Stimulated activated CD8-positive, alpha-beta memory T cell treated with anti-CD3 and anti-CD28 coated beads, Interleukin-2, amount 100 ng/mL, for 48 hours (primary cell): ENCODE measurements around the gene BACE2.
"Not testable (repeated sequence)": the region's sequence is repeated elsewhere in the genome, so short reads cannot be mapped to it uniquely, and the experiment has no call there.

Experiments
- DNase-seq, 2 donors: peaks; one replicate each; pipeline ENCODE4 v3.0.0-alpha.2; 2020; ENCODE audit warnings: low read depth in 2 of 2

Gene BACE2

DNA sequence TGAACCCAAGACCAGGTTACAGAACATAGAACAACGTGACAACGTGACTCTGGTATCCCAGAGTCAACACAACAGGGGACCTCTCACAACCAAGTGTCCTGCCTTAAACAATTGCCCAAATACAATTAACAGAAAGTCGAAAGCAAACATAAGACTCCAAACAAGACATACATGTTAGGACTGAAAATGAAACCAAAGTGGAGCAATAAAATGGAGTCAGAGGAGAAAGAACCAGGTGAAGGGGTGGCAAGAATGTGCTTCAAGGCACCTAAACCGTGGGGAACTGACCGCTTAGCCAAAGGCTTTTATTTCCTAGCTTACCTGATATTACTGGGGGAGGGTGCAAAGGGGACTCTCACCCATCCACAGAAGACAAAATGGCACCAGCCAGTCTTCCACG lies 17.8 kb downstream of the BACE2 start:
- no peak for DNase-seq

DNA sequence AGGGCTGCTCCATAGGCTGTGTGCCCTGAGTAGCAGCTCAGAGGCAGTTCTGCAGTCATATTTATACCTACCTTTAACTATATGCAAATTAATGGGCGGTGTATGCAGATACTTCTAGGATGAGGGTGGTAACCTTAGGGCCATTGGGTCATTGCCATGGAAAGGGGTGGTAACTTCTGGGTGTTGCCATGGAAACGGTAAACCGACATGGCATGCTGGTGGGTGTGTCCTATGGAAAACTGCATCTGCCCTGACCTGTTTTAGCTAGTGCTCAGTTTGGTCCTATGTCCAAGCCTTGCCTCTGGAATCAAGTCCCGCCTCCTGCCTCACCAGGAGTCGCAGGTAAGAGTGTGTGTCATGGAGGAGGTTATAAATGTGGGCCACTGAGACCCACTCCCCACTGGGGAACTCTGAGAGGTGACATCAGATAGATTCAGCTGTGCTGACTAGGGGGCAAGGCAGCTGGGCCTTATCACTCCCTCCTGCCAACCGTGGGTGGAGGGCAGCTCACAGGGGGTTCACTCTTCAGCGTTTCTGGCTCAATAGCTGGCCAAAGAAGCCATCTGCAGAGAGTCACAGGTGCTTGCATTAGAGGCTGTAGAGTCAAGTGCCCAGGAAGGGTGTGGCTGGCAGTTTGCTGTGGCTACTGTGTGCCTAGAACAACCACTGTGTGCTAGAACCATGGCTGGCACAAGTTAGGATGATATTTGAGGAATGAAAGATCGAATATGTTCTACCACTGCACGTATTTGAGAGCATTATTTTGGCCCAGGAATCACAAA lies 19.0 kb downstream of the BACE2 start:
- DNase-seq, result no peak

DNA sequence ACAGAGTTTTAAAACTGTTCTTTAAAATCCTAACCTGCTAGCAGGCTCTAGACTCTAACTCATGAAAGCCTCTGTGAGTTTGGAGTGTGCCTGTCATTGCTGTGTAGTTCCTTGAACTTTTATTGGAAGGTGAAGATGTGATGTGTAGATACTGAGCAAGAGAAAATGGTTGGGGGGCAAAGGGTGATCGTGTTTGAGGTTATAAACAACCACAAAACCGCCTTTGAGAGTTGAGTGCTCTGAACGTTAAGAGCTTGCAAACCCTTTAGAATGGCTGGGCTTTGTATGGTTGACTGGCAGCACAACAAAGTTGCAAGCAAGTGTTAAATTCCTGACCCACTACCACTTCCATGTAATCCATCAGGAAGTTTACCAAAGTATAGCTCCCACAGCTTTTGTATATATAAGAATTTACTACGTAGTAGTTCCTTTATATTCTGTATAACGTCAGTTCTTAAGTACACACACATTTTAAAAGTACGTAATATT lies 19.6 kb downstream of the BACE2 start:
- no peak for DNase-seq

DNA sequence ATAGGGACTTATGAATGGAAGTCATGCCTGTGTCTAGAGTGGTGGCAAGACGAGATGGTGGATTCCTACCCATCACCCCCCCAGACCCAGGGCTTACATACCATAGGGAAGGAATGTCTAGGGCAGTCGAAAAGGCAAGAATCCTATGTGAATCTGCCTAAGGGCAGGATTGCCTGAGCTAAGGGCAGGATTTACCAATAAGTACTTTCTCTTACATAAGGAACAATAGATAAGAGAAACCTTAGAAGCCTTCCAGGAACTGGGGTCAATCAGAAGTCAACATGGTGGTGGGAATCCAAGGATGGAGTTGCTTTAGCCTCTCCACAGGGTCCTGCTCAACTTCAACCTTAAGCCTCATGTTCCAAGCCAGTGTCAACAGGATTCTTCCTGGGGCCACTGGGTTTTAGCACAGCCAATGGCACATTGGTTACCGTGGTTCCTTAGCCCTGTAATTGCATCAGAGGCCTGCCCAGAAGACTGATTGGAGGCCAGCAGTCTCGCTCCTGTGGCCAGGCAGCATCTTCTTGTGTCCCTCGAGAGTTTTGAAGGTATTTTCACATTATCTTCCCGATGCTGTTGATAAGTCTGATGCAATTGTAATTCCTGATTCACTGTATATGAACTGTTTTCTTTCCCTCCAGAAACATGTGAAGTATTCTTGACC lies 20.7 kb downstream of the BACE2 start:
- no peak for DNase-seq

DNA sequence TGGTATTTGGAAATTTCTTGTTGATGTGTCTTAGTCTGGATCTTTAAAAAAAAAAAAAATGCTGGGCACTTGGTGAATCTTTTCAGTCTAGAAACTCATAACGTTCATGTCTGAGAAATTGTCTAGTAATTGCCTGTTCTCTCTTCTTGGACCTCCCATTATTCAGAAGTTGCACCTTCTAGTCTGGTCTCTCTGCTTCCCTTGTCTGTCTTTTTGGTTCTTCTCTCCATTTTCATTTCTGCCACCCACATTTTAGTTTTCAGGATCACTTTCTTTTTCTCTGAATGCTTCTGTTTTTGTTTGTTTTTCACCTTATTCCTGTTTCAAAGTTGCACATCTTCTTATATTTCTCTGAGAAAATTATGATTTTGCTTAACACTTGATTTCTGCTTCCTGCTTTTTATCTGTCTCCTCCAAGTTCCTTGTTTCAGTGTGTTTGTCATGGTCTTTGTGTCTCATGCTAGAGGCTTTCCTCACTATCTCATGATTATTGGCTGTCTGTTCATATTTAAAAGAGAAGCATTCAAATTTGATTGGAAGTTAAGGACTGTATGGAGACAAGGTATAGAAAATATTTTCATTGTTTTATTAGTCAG lies 21.3 kb downstream of the BACE2 start:
- DNase-seq, result no peak

DNA sequence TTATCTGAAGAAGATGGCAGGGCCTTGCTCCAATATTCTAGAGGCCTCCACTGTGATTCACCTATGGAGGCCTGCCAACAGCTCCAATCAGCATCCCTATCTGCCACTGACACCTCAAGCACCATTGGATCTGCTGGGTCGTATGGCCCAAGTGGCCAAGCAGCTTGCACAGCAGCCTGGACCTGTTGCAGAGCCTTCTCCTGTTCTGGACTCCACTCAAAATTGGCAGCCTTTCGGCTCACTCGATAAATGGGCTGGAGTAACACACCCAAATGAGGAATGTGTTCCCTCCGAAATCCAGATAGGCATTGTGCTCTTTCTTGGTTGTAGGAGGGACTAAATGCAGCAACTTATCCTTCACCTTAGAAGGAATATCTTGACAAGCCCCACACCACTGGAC lies 24.6 kb downstream of the BACE2 start:
- not testable (repeated sequence) for DNase-seq

DNA sequence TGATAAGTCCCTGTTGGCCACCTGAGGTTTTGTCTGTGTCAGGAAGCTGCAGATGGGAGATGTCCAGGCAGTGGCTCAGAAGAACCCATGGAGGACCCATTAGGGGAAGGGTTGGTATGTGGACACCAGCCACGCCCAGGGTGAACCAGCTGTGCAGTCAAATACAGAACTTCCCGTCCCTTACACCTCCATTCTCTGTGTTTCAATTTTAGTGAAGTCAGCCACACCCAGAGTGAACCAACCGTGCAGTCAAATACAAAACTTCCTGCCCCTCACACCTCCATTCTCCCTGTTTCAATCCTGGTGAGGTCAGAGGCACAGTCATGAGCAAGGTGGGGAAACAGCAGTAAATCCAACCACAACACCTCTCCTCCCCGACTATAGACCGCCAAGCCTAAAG lies 27.4 kb downstream of the BACE2 start:
- no peak for DNase-seq

DNA sequence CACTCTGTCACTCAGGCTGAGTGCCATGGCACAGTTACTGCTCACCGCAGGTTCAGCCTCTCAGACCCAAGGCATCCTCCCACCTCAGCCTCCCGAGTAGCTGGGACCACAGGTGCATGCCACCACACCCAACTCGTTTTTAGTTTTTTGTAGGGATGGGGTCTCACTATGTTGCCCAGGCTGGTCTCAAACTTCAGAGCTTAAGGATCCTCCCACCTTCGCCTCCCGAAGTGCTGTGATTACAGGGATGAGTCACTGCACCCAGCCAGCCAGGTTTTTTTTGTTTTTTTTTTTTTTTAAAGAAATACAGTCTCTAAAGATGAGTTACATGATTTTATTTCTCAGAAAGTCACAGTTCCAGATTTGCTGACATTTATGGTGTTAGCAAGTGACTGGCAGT lies 29.0 kb downstream of the BACE2 start:
- DNase-seq, result no peak

DNA sequence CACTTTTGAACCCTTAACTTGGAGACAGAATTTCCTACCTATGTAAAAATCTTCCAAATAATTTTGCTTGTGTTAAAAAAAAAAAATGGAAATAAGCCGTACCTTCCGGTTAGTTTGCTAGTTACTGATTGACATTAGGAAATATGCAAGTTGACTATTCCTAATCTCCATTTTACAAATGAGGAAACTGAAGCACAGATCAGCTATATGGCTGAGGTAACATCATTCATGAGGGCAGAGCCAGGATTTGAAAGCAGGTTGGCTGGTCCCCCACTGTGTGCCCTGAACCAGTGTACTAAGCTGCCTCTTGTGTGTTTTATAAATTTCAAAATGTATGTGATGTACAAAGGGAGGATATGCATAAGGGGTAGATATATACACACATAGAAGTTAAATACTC lies 29.6 kb downstream of the BACE2 start:
- DNase-seq, result no peak

DNA sequence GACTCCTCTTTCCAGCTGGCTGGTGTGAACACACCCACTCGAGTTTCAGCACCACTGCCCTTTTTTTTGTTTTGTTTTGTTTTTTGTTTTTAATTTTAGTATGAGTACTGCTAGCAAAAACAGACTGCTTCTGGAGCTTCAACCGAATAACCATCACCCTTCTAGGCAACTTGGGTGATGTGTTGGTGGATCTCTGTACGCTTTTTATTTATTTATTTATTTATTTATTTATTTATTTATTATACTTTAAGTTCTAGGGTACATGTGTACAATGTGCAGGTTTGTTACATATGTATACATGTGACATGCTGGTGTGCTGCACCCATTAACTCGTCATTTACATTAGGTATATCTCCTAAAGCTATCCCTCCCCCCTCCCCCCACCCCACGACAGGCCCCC lies 30.7 kb downstream of the BACE2 start:
- DNase-seq, result not testable (repeated sequence)

DNA sequence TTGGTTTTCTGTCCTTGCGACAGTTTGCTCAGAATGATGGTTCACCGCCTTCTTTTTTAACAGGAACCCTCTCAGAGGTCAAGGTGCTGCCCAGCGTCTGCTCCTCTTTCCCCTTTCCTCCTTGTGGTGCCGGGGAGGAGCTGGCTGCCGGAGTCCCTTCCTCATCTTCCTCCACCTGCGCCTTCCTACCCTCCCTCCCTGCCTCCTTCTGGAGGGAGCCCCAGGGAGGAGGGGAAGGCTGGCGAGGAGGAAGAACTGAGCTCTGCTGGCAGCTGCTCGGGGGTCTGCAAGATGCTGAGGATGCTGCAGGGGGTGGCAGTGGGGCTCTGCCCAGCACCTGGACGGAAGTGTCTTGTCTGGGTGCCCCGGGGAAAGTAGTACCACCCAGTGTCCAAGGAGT lies 31.2 kb downstream of the BACE2 start:
- no peak for DNase-seq

DNA sequence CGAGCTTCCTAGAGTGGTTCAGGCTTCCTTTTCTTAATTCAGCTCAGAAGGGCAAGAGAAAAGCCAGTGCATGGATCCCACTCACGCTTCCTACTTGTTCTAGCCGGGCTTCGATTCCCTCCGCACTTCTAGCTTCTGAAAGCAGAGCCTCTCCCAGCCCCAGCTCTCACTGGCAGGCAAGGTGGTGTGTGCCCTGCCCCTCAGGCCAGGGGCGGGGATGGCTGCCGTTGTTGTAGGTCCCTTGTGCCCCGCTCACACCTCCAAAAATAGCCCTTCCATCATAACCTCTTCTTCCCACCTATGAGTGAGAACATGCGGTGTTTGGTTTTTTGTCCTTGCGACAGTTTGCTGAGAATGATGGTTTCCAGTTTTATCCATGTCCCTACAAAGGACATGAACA lies 31.6 kb downstream of the BACE2 start:
- no peak for DNase-seq

DNA sequence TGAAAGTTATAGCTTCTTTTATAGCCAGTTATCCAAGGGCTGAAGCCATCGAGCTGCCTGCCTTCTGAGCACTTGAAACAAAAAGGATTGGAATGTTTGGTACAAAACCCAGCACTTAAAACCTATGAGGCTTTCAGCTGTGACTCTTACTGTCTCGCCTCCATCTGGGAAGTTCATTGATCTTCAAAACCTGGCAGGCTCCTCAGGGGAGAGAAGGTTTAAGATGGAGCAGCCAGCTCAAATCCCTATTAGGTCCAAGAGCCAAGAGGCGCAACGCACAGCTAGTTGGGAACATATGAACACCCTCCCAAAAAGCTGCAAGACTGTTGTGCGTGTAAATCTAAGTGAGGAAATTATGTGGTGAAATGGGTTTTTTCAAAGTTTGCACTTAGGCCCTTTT lies 33.4 kb downstream of the BACE2 start:
- no peak for DNase-seq

DNA sequence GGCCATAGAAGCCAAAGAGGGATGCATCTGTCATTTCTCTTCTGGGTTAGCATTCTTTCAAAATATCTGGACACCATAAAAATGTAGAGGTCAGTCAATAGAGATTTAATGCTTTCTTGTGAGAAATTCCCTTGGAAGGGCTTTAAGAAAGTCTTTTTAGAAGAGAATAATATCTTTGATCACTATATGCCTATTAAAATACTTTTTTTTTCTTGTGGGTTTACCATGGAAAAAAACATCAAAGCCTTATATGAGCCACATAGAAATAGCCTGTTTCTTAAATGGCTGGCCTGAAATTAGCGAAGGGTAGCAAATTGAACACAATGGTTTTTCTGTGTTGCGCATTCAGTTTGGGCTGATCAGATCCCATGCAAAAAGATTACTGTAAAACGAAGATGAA lies 36.8 kb downstream of the BACE2 start:
- DNase-seq, result no peak

DNA sequence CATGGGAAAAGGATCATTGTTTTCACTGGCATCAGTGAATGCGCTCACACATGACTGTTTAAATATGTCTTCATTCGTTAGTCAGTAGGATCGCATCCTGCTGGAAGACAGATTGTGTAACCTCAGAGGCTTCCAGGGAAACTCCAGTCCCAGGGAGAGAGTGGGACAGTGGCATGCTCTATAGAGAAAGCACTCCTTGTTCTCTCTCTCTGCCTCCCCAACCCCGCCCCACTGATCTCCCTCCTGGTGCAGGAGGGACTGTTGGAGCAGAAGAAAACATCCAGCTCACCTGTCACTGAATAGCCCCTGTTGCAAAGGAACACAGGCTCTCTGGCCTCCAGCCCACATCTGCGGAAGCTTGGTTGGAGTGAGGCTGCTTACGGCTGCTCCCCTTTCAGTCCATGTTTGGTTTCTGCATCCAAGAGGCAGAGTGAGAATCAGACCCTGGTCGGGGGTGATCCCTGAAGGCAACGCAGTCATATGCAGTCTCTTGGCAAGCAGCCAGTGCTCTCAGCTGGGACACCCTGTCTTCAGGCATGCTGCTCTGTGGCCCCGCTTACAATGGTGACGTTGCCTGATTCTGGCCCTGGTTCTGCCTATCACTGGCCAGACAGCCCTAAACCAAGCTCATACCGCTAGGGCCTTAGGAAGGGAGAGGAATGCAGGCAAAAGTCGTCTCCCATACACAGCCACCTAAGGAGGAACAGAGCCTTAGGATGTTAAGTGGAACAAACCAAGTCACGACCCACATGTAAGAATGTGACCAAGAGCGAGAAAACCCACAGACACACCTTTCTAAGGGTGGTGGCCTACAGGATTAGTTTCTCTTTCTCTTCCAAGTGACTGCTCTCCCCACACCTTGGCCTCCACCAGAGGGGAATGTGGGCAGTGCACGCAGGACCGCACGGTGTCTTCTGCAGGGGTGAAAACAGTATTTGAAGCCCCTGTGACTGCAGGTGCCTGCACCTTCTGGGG lies 39.7 kb downstream of the BACE2 start:
- DNase-seq, result no peak

DNA sequence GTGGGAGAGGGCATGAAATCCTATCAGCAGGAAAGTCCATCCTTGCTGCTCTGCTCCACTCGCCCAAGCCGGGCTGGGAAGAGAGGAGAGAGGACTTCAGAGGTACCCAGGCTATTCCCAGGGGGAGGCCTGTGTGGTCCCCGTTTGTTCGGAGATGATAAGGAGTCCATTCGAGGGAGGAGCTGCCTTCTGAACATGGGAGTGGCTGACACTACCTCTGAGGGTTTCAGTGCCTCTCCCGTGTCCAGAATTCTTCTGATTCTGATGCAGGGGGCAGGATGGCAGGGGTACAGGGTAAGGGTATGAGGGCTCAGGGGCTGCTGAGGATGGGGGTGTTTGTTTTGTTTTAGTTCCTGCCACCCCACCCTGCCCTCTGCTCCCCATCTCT lies 40.4 kb downstream of the BACE2 start:
- DNase-seq, result no peak

DNA sequence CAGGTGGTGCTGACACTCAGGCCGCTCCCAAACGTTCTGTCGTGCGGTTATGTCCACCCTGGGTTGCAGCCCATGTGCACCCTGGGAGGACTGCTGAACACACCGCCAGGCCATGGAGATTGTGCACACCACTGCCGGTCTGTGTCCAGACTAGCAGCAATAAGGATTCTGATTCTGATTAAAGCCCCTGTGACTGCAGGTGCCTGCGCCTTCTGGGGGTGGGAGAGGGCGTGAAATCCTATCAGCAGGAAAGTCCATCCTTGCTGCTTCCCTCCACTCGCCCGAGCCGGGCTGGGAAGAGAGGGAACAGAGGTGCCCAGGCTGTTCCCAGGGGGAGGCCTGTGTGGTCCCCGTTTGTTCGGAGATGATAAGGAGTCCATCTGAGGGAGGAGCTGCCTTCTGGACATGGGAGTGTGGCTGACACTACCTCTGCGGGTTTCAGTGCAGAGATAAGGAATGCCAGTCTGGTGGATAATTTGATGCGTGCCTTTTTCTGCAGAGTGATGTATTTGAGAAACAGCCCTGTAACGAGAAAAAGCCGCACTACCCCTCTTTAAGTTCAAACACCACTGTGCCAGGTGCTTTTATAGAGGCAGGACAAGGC lies 41.2 kb downstream of the BACE2 start:
- no peak for DNase-seq

DNA sequence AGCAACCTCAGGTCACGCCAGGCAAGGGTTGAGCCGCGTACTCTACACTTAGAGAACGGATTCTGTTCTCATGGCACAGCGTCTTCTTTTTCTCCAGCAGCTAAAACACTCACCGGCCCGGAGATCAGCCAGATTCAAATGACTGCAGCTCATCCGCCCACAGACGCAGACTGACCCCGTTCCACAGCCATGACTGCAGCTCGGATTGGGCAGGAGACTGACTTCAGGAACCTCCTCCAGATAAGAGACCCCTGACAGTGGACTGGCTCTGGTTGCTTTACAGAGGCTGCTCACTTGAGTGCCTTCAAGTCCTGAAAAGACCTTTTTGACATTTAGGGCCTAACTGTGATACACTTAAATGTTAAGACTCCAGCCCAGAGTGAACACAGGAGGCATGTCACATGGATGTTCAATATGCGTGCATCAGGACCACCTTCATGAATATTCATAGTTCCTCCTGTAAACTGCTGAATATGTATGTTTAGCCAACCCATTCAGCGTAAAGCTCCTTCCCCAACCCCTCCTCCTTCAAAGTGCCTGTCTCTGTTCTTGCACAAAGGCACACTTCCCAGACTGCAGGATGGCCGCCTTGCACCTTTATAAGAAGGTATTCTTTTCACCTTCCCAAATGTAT lies 42.6 kb downstream of the BACE2 start:
- no peak for DNase-seq

DNA sequence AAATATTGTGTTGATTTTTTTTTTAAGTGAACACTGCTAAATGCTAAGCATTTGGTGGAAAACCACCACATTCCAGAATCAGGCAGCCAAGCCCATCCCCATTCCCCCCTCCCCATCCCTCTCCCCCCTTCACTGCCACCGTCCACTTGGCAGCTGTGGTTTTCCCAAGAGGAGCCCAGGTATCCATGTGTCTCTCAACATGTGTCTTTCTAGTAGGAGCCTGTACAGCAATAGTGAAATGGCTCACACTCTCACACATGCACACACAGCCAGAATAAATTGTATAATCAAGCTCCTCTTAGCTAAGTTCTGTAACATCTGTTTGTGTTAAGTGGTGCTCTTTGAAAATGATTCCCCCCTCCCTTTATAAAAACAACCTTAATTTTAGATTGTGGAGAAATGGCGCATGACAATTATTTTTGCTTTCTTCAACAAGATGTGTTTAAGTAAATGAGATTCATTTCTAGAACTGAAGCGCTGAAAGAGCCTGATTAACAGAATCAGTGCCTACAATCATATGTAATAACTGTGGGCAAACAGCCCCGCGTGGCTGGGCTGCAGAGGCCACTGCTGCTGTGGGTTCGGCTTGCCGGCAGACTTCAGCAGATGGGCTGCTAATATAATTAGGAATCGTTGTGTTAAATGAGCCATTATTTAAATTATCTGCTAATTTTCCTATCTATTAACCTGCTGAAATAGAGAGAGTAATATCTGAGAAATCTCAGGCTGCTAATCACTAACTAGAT lies 43.3 kb downstream of the BACE2 start:
- no peak for DNase-seq

DNA sequence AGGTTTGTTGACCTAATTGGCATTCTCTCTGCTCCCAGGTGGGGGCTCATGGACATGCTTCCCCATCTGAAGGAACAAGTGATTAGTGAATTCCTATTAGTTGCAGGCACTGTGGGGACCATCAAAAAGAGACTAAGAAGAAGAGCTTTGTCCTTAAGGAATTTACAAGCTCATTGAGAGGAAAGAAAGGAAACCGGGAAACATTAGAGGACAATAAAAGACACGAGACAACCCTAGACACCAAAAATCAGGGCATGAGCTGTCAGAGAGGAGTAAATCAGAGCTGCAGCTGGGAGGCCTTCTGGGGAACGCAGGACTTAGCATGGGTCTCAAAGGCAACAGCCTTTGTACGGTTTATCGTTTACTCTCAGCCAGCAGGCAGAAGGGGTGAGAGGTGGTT lies 45.1 kb downstream of the BACE2 start:
- DNase-seq, result no peak
